ENCODE data around the gene ST6GALNAC4.

ST6GALNAC4 gene

DNA sequence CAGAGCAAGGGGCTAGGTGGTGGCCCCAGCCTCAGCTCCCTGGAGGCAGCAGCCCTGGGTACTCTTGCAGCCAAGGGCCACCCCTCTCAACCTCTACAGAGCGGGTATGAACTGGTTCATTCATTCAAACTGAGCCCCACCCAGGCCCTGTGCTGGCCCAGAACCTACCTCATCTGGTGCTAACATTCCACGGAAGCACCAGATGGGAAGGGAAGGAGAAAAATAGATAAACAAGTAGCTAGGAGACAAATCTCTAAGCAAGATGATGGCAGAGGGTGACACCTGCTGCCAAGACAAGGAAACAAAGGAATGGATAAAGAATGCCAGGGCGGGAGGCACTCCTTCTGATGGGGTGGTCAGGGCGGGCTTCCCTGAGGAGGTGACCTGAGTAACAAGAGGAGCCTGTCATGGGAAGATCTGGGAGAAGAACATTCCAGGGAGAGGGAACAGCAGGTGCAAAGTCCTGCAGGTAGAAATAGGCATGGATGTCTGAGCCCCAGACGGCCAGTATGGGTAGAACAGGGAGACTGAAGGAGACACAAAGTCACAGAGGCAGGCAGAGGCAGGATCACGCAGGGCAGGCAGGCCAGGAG lies 6.1 kb downstream of the ST6GALNAC4 start:
- DNase-seq: peak; percentile 34

DNA sequence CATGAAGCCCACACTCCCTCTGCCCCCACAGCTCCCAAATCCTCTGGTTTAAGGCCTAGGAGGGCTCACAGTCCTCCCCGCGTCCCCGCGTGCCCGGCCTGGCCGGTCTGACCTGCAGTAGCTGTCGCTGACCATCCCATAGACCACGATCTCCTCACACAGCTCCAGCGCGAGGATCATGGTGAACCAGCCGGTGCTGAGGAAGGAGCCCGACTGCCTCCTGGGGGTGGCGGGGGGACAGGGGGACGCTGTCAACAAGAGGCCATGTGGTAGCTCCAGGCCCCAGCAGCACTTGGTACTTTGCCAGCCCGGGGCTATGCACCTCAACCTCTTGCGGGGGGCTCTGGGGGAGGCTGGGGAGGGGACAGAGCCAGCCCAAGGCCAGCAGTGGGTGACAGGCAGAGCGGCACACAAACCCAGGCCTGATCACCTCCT lies 7.0 kb downstream of the ST6GALNAC4 start:
- DNase-seq: no peak

DNA sequence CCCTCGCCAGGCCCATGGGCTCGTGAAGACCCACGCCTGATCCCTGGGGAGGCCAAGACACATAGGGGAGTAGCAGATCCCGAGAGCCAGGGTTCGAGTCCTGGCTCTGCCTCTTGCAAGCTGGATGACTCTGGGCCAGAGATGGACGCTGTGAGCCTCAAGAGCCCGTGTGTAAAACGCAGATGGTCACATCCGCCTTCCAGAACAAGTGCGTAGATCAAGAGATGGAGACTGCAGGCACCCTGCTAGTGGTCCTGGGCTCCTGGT lies 8.2 kb downstream of the ST6GALNAC4 start:
- no peak for DNase-seq

DNA sequence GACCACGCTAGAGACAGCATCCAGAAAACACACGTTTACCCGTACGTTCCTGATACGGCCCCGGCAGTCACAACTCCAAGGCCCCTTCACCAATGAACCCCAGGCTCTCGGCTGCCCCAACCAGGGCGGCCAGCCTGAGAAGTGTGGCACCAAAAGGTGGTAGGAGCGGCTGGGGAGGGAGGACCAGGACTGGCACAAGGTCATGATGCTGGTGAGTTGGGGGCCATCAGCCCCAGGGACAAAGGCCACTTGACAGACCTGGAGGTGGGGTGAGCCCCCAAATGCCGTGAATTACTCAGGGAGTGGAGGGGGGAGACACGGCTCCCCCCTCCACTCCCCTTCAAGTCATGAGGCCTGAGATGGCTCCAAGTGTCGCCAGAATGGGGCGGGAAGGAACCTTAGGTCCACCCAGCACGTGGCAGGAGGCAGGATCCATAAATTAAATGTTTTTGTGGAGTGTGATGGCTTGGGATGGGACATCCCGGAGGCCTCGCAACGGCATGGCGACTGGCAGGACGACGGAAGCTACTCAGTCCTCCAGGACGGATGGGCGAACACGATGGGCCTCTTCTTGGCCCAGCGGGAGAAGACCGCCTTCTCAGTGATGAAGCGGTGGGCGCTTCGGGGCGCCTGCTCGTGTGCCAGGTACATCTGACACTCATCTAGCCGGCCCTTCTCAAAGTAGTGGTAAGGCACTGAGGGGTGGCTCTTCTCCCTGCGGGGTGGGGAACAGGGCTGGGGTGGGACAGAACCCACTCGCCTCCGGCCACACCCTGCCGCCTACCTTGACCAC lies 8.8 kb downstream of the ST6GALNAC4 start:
- DNase-seq: no peak

DNA sequence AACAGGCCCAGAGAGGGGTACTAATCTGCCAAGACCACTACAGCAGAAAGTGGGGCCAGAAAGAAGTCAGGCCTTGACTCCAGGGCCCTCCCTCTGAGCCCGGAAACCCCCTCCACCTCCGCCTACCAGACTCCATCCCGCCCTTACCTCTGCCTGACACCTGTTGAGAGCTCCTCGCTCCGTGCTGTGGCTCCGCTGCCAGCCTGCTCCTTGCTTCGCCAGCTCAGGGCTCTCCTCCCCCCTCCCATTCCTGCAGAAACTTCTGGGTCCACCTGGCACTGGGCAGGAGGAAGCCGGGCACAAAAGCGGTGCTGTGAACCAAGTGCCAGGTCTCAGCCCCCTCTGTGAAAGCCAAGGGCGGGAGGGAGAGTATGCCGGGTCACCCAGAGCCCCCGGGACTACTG lies 11.1 kb downstream of the ST6GALNAC4 start:
- DNase-seq: no peak

DNA sequence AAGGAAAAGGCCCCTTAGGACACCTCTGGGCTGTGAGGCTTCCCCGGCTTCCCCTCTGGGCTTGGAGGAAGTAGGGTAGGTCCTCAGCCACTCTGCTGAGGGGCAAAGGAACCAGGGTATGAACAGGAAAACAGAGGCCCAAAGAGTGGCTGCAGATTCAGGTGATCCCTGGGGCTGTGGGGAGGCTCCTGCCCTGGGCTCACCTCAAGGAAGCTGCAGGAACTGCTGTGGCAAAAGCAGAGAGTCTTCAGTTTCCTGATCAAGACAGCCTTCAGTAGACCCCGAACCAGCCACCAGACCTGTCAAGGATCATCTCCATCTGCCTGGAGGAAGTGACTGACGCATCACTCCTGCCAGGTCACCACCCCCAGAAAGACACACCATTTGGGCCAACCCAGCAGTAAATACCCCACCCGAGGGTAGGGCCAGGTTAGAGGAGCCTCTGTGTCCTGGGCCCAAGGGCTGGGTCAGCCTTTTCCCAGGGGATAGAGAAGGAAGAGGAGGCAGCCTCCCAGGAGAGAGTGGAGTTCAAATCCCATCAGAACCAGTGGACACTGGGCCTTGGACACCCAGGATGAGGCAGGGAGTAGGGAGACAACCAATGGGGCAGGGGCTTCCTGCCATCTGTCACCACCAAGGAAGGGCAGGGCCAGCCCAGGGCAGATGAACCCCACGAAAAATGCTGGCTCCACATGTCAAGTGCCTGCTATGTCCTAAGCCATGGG lies 11.7 kb downstream of the ST6GALNAC4 start:
- no peak for DNase-seq

DNA sequence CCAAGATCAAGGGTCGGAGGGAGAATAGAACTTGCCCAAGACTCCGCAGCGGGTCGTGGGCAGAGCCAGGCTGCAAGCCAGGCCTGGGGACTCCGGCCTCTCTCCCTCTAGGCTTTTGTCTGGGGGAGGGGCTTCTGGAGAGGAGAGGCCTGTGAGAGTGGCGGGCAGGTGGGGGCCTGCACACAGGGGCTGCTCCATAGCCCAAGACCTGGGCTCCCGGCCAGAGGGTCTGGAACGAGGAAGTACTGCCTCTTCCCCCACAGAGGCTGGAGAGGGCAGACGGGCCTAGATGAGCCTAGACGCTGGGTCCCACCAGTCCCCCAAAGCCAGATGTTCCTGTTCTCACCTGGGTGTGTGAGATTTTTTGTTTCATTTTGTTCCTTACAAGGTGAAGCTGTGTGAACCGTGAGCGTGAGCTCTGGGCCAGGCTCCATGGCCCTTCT lies 12.3 kb downstream of the ST6GALNAC4 start:
- no peak for DNase-seq

DNA sequence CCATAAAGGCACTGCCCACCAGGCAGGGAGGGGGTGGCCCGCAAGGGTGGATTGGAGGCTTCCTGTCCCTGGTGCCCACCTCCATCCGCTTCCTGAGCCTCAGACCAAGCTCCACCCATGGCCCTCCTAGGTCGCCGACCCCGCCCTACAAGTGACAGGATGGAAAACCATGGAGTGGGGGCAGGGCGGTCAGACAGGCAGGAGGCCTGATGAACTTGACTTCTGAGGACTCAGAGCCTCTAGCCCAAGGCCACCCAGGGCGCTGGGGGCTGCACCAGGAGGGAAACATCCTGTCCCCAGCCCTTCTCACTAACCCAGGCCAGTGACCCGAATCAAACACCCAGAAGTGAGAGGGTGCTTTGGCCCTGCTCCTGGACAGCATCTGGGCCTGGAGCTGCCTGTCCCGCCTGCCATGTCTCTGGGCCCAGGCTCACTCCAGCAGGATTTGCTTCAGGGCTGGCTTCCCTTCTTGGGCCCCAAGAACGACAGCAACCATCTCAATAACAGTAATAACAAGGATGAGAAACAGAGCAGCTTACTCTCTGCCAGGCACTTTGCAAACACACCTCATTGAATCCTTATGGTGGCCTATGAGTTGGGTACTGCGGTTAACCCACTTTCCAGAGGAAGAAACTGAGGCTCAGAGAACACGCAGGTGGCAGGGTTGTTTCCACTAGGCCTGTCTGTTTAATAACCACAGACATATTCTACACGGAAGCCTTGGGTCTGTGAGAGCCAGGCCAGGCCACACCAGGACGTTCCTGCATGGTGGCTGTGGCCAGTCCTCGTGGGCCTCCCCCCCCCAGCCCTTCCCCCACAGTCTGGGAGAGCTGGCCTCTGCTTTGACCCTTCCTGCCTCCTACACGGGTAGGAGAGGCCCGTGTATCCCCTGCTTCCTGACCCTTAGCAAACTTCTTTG lies 13.0 kb downstream of the ST6GALNAC4 start:
- peak; percentile 20 for DNase-seq

DNA sequence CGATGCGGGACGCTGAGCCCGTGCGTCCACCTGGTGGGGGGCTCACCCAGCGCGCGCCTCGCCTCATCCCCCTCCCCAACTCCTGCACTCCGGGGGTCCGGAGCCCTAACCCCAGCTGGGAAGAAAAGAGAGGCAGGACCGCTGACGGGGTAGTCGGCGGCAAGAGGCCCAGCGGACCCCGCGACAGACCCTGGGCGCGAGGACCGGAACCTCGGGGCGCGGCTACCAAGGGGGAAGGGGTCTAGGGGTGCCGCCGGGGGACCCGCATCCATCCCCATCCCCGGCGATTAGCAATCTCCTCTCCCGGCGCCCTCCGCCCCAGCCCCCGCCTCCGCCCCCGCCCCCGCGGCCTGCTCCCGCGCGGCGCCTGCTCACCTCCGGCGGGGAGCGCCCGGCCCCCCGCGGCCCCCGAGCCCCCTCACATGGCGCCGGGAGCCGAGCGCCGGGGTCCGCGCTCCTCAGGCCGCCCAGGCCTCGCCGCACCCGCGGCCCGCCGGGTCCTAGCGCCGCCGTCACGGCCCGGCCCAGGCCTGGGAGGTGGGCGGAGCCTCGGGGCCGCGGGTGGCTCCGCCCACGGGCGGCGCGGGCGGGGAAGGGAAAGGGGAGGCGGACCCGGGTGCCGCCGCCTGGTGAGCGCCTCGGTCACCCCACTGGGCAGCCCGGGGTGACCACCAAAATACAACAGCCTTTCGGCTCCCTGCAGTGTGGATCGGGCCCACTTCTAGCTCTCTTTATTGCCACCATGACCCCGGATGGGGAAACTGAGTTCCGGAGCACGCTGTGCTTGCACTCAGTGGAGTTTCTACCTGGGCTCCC lies 17.5 kb downstream of the ST6GALNAC4 start, which contains the start of gene ST6GALNAC6:
ST6GALNAC6 (minus strand) TSS at position 476 of the 816 bp plus-strand sequence. CDS start 1,622 bp downstream, outside the sequence.
- peak; percentile 80 for DNase-seq

DNA sequence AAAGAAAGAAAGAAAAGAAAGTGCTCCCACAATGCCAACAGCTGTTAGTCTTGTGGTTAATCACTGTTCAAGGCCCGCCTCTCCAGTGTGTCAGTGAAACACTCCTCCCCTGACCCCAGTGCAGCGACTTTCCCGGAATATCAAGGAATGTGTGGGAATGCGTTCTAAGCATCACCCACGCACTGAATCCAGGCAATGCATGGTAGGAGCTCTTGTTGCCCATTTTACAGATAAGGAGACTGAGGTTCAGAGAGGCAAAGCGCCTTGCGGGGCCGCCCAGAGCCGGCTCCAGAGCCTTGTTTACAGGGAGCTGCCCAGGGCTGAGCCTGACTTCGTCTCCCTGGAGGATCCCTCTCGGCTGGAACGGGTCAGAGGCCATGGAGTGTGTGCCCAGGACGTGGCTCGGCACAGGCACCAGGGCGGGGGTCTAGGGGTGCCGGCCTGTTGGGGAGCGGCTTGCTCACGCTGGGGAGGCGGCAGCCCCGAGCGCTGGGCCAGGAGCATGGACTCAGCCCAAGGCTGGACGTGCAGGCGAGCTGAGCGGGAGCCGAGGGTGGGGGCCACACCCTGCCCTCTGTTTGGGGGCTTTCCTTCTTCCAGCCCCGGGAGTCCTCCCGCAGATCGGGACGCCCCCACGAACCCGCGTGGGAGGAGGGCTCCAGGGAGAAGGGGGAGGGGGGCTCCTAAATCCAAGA lies 18.3 kb downstream of the ST6GALNAC4 start:
- DNase-seq: peak; percentile 25

DNA sequence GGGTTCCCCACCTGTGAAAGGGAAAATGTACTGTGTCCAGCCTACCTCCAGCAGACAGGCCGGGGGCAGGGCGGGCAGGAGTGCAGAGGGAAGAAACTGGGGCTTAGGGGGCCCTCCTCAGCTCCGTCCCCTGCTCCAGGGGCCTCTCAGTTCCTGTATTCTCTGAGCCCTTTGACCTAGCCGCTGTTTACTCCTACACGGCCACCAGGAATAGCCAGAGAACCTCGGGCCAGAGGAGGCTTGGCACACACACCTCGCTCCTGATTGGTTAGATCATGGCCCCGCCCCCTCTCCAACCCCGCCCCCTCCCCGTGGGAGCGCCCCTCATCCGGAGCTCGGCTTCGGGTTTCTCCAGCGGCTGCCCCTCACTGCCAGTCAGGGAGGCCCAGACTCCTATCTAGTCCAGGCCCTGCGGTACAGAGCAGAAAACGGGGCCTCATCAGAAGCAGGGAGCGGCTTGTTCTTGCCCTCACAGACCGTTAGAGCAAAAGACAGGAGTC lies 19.6 kb downstream of the ST6GALNAC4 start:
- DNase-seq: peak; percentile 79

DNA sequence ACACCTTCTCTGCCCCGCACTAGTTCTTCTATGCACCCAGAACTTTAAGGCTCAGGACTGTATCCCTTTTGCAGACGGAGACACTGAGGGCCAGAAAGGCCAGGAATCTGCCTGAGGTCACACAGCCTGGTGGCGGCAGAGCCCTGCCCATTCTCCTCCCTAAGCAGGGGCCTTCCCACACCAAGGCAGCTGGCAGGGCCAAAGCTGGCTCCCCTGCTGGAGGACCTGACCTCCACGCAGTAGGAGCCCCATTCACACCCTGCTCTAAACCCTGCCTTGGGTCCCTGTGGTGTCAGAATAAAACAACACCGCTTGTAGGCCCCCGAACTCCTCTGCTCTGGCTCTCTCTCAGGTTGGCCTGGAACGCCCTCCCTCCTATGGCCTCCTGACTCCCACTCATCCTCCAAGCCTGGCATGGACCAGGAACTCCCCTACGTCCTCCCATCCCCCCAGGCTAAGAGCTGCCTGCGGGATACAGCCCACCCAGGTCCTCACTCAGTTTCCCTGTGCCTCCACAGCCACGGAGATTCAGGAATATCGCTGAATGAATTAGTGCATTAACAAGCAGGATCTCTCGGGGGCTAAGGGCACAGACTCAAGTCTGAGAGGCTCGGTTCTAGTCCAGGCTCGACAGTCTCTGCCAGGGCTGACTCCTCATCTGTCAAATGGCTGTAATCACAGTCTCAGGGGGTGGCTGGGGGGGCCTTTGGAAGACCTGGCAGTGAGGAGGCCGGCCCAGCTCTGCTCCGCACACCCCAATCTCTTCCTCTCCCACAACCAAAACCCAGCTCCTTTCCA lies 20.2 kb downstream of the ST6GALNAC4 start:
- DNase-seq: no peak

DNA sequence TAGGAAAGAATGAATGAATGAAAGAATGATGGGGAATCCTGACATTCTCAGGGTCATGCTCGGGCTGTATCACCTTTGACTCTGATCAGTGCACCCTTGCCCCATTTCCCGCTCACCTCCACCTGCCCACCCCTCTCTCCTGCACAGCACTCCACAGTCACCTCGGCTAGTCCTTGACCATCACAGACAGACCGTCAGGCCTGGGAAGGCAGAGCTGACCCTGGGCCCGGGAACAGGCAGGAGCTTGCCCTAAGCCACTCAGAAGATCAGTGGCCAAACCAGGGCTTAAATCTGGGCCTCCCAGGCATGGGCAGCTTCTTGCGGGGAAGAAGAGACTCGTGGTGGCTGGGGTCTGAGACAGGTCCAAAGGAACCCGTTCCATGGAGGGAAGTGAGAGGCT lies 21.0 kb downstream of the ST6GALNAC4 start:
- DNase-seq: no peak

DNA sequence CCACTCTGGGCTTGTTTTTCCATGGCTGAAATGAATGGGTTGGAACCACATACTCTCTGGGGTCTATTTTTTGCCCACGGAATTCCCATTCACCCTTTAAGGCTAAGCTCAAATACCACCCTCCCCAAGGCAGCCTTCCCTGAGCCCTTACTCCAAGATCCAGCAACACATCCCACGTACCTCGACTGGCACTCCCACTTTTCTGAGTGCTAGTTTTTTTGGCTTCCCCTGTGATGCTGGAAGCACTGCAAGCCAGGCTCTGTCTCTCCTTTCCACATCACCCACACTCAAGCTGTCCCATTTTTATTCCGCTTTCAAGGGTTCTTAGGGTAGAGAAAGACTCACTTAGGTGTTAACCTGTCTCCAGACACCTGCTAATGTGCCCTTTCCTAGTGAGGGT lies 23.4 kb downstream of the ST6GALNAC4 start:
- DNase-seq: no peak

DNA sequence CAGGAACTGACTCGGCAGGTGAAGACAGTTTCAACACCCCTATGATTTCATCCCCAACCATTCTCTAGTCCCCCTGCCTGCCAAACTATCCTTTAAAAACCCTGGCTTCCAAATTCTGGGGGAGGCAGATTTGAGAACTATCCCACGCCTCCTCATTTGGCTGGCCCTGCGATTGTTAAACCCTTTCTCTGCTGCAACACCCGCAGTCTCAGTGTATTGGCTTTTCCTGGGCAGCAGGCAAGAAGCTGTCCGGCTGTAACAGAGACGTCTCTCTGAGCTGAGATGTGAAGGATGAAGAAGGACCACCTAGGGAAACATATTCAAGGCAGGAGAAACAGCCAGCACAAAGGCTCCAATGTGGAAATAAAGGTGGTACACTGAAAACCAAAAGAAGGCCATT lies 24.0 kb downstream of the ST6GALNAC4 start:
- DNase-seq: no peak

DNA sequence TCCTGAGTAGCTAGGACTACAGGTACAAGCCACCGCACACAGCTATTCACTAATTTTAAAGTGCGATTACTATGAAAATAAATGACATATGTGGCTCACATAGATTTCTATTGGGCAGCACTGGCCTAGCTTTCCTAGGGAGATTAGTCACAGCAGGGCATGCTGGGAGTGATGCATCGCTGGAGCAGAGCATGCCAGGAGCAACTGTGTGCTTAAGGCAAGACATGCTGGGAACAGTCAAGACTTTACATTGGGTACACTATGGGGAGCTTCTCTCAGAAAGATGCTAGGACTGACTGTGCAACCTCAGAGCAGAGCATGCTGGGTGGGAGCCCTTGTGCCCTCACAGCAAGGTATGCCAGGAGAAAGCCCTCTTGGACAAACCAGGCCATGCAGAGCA lies 26.8 kb downstream of the ST6GALNAC4 start:
- no peak for DNase-seq

DNA sequence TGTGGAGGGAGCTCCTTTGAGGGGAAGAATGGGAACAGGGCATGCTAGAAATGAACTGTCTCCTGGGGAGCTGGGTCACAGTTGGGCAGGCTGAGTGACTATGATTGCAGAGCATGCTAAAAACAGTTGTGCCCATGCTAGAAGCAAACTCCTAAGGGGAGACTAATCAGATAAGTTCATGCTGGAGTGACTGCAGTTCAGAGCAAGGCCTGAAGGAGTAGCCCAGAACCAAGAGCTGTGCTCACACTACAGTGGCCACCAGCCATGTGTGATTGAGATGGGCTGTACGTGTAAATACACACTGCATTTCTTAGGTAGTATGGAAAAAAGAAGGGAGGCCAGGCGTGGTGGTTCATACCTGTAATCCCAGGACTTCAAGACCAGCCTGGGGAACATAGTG lies 29.0 kb downstream of the ST6GALNAC4 start:
- peak; percentile 41 for DNase-seq

DNA sequence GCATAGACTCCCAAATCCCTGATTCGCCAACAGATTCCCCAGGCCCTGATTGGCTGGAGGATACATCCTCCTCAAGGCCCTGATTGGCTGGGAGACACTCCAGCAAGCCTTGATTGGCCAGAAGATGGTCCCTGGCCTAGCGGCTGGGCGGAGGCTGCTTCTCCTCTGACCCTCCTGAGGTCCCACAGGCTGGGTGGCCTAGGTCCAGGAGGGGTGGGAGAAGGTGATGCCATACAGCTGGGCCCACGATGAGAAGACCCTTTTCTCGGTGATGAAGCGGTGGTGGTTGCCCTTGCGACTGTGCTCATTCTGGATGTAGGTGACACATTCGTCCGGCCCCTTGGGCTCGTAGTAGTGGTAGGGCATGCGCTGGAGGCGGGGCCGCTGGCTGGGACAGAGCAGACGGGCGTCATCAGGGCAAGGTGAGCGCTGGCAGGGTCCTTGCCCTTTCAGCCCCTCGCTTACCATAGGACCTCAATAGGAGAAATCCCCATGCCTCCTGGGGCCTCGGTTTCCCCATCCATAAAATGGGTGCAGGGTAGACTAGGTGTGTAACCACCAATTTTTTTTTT lies 30.4 kb downstream of the ST6GALNAC4 start:
- no peak for DNase-seq

DNA sequence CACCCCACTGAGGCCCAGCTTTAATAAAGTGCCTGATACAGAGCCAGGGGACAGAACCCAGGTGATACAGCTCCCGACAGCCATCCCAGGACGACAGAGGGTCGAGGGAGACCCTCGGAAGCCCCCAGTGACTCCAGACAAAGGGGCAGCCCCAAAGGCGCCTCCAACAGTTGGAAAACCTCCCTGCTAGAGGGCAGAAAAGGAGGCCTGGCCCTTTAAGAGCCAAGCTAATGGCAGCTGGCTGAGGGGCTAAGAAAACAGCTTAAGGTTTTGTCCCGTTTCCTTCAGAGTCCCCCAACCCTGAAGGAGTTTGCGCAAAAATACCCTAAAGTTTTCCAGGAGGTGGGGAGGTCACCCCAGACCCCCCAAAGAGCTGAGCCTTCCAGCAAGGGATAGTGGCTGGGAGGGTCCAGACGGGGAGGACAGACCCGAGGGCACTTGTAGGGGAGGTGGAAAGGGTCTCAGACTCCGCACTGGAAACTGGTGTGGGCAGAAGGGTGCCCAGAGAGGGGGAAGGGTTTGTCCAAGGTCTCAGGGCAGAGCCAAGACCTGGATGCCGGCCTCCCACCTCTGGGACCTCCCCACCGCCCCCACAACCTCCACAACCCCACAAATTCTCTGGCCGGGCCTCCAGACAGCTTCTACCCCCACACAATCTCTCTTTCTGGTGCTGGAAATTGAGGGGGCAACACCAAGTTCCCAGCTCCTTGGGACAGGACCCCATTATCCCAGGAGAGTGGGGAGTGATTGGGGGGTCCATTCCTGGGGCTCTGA lies 31.1 kb downstream of the ST6GALNAC4 start:
- DNase-seq: no peak

Data from OCI-M1 (cell line).